NCI-H82 (cell line): ENCODE measurements around the gene FNDC3A.
"Not testable (repeated sequence)": the region's sequence is repeated elsewhere in the genome, so short reads cannot be mapped to it uniquely, and the experiment has no call there.

Source experiments
- DNase-seq: peaks from one replicate; lab custom pipeline; 2025; lab: John Stamatoyannopoulos, UW

Gene FNDC3A

DNA sequence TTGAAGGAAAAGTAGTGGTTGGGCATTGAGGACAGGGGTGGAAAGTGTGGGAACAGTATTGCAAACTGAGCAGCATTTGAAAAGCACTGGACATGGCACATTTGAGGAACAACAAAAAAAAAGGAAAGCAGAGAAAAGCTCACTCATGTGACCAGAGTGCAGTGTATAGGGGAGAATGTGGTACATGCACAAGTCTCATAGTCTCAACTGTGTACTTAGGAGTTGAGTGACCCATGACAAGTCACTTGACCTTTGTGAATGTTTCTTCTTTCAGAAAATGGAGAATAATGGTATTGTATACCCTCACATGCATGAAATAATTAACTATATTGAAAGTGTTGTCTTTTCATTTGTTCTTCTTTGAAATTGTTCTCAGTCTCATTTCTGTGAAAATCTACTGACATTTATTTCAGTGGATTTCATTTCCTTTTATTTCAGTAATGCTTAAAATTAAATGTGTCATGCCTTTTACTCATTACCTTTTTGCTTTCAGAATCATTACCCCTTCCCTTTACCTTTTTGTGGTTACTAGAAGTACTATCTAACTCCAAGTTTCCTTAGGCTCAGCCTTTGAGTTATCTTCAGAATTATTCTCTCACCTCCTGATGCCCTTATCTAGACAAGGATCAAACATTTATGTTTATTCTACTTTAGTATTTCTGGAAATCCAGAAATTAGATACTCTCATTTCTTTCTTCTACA, 165.3 kb downstream of the FNDC3A start:
- DNase-seq, result no peak

GRCh38 chr13:49146950-49147355, 171.2 kb downstream of the FNDC3A start:
- DNase-seq, result no peak

DNA sequence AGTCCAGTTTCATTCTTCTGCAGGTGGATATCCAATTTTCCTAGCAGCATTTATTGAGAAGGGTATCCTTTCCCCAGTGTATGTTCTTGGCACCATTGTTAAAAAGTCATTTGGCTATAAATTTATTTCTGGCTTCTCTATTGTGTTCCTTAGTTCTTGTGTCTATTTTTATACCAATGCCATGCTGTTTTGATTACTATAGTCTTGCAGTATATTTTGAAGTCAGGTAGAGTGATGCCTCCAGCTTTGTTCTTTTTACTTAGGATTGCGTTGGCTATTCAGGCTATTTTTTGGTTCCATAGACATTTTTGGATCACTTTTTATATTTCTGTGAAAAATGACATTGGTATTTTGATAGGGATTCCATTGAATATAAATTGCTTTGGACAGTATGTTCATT, 172.7 kb downstream of the FNDC3A start:
- no peak for DNase-seq

- DNase-seq, result not testable (repeated sequence)
These were observed 182.4 kb downstream of the FNDC3A start for GRCh38 chr13:49157955-49158584.

- DNase-seq, result not testable (repeated sequence)
These were observed 187.4 kb downstream of the FNDC3A start for GRCh38 chr13:49163162-49163561.

- DNase-seq, result no peak
These were observed 189.0 kb downstream of the FNDC3A start for GRCh38 chr13:49164712-49165111.

GRCh38 chr13:49165798-49166752, 190.4 kb downstream of the FNDC3A start:
- DNase-seq, result no peak

- no peak for DNase-seq
These were observed 195.6 kb downstream of the FNDC3A start for GRCh38 chr13:49171359-49171758.

- no peak for DNase-seq
These were observed 208.1 kb downstream of the FNDC3A start for GRCh38 chr13:49183672-49184325.

GRCh38 chr13:49184621-49185020, 208.9 kb downstream of the FNDC3A start:
- no peak for DNase-seq

- no peak for DNase-seq
These were observed 209.6 kb downstream of the FNDC3A start for GRCh38 chr13:49185264-49185663.

DNA sequence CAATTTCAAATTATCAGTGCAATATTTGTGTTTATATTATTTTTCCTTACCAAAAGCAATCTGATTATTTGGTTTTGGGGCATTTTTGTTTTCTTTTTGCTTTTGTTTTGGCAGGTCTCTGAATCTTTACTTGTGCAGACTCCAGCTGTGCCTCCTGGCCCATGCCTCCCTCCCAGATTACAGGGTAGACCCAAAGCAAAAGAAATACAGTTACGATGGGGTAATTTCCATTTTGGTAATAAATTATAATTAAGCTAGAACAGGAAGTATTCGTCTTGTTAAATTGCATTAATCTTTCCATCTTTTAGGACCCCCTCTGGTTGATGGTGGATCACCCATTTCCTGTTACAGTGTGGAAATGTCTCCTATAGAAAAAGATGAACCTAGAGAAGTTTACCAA, 215.2 kb downstream of the FNDC3A start:
- DNase-seq, result no peak

DNA sequence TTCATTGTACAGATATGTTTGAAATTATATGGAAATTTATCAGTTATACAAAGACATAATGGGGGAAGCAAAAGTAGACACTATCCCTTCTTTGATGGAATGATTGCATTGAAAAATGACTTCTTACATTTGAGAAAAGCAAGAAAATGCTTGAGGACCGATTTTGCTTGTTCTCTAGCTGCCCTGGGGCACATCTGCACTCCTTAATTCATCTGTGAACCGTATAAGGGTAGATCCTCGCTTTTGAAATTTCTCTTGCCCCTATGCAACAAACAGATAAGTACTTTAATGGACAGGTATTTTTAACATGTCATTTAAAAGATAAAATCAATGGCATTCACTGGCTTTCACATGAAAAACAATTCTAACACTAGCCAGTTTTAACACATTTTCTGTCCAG, 230.9 kb downstream of the FNDC3A start:
- no peak for DNase-seq

- DNase-seq, result no peak
These were observed 232.9 kb downstream of the FNDC3A start for GRCh38 chr13:49208619-49209018.

DNA sequence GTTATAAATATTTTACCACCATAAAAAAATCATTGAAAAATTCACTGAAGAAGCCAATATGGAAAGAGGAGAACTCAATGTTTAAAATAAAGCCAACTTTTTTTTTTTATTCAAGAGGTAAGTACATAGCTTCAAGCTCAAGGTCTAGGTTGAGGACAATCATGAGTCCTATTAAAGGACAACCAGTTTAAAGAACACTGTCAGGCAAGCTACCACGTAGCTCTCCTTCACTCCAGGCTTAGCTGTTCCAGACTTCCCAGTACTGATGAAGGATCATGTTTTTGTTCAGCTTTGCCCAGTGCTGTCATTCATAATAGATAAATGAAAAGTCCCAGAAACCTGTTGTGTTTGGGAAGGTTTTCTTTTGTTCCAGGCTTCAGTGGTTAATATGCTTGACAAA, 234.4 kb downstream of the FNDC3A start:
- no peak for DNase-seq

DNA sequence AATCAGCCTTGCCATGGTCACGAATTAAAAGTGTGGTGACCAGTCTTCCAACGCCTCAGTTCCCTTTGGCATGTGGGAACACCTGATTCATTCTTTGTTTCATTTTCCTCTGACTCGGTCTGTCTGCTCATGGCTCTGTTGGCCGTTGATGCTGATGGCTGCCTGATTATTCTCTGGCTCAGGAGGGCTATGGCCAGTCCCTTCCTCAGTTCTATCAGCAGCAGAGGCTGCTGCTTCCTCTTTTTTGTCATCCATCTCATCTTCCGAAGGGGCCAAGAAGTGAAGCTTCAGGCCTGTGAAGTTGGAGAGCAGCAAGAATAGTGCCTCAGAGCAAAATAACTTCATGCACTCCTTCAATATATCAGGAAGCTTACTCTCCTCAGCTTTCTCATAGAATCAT, 235.0 kb downstream of the FNDC3A start:
- no peak for DNase-seq

- DNase-seq, result no peak
These were observed 237.8 kb downstream of the FNDC3A start for GRCh38 chr13:49213539-49213938.

DNA sequence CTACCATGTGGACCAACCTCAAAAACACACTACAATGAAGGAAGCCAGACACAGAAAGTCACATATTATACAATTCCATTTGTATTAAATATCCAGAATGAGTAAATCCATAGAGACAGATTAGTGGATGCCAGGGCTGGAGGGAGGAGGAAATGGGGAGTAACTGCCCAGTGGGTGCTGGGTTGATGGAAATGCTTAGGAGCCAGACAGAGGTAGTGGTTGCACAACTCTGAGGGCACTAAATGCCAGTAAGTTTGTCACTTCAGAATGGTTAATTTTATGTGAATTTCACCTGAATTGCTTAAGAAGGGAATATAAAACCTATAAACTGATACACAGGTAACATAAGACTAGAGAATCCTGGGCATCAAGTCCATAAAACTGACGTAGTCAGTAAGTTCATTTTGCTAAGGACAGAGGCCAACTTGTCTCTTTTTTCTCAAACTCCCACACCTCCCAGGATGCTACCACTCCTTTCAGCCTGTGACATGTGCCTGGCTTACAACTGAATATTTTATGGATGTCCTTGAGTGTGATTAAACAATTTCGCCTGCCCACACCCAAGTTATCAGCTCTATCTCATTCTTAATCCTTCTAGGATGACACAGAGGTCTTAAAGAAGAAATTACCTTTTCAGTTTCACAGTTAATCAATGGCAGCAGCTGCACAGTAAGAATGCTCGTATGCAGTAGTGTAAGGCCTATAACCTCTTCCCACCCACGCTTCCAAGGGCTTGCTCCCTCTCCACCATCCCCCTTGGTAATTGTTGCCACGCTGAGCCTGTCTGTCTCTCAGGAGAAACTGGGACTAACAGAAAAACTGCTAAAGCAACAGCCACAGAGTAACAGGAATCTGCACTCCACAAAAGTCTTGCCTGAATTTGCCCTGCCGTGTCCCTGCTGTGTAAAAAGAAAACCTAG, 238.5 kb downstream of the FNDC3A start:
- DNase-seq, result no peak

- no peak for DNase-seq
These were observed 239.2 kb downstream of the FNDC3A start for GRCh38 chr13:49214917-49215376.

GRCh38 chr13:49216334-49216733, 240.6 kb downstream of the FNDC3A start:
- DNase-seq, result no peak

DNA sequence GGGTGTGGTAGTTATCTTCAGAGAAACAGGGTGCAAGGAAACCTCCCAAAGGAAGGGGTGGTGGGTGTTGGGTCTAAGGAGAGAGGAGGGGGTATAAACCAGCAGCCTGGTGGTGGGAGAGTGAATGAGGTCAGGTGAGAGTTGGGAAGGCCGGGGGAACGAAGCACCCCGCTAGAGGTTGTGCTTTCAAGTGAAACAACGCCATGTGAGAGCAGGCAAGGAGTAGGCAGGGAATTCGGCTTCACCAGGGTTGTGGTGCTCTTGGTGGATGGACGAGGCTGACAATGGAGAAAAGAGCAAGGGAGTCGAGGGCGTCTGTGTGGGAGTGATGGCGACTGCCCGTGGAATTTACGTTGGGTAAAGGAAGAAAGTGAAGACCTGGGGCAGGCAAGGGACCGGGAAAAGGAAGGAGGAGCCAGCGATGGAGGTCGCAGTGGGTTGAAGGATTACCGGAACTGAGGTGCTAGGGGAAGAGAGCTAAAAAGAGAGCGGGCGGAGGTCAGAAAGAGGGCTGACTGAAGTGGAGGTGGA, 242.3 kb downstream of the FNDC3A start:
- DNase-seq, result no peak
